Left kidney (tissue), 8 donors: ENCODE measurements around the gene CHSY1. TPM values are rescaled to one million over a fixed set of nuclear protein-coding genes. Genes with fewer than 3 reads are reported as not detected.
"Not testable (repeated sequence)": the region's sequence is repeated elsewhere in the genome, so short reads cannot be mapped to it uniquely, and the experiment has no call there.

ENCODE experiments used
- DNase-seq: peaks from one replicate; pipeline ENCODE4 v3.0.0-alpha.2; 2013
- long read RNA-seq, 8 donors: transcript quantifications; one replicate each; lab custom pipeline, GENCODE V29; 2026
- polyA plus RNA-seq: library from polyadenylated mRNA; unstranded; fragments of 120-200 nt; gene quantifications from one replicate; pipeline ENCODE4 v1.2.1, GENCODE V29; 2013; ENCODE audit not compliant: insufficient read length

The CHSY1 gene
- polyA plus RNA-seq, result 47.1 TPM
- long read RNA-seq, donor 1, full-length matches to known transcripts, result 15 of 37 reads
- long read RNA-seq, donor 1, partial matches to known transcripts, result 22 of 37 reads
- long read RNA-seq, donor 1, other reads (novel, unspliced or antisense), result 0 of 37 reads
- long read RNA-seq, donor 2, full-length matches to known transcripts, result 22 of 34 reads
- long read RNA-seq, donor 2, partial matches to known transcripts, result 12 of 34 reads
- long read RNA-seq, donor 2, other reads (novel, unspliced or antisense), result 0 of 34 reads
- long read RNA-seq, donor 3, full-length matches to known transcripts, result 9 of 22 reads
- long read RNA-seq, donor 3, partial matches to known transcripts, result 13 of 22 reads
- long read RNA-seq, donor 3, other reads (novel, unspliced or antisense), result 0 of 22 reads
- long read RNA-seq, donor 4, result 0 reads
- long read RNA-seq, donor 5, full-length matches to known transcripts, result 22 of 30 reads
- long read RNA-seq, donor 5, partial matches to known transcripts, result 8 of 30 reads
- long read RNA-seq, donor 5, other reads (novel, unspliced or antisense), result 0 of 30 reads
- long read RNA-seq, donor 6, full-length matches to known transcripts, result 23 of 36 reads
- long read RNA-seq, donor 6, partial matches to known transcripts, result 13 of 36 reads
- long read RNA-seq, donor 6, other reads (novel, unspliced or antisense), result 0 of 36 reads
- long read RNA-seq, donor 7, full-length matches to known transcripts, result 23 of 41 reads
- long read RNA-seq, donor 7, partial matches to known transcripts, result 18 of 41 reads
- long read RNA-seq, donor 7, other reads (novel, unspliced or antisense), result 0 of 41 reads
- long read RNA-seq, donor 8, full-length matches to known transcripts, result 6 of 6 reads
- long read RNA-seq, donor 8, partial matches to known transcripts, result 0 of 6 reads
- long read RNA-seq, donor 8, other reads (novel, unspliced or antisense), result 0 of 6 reads

DNA sequence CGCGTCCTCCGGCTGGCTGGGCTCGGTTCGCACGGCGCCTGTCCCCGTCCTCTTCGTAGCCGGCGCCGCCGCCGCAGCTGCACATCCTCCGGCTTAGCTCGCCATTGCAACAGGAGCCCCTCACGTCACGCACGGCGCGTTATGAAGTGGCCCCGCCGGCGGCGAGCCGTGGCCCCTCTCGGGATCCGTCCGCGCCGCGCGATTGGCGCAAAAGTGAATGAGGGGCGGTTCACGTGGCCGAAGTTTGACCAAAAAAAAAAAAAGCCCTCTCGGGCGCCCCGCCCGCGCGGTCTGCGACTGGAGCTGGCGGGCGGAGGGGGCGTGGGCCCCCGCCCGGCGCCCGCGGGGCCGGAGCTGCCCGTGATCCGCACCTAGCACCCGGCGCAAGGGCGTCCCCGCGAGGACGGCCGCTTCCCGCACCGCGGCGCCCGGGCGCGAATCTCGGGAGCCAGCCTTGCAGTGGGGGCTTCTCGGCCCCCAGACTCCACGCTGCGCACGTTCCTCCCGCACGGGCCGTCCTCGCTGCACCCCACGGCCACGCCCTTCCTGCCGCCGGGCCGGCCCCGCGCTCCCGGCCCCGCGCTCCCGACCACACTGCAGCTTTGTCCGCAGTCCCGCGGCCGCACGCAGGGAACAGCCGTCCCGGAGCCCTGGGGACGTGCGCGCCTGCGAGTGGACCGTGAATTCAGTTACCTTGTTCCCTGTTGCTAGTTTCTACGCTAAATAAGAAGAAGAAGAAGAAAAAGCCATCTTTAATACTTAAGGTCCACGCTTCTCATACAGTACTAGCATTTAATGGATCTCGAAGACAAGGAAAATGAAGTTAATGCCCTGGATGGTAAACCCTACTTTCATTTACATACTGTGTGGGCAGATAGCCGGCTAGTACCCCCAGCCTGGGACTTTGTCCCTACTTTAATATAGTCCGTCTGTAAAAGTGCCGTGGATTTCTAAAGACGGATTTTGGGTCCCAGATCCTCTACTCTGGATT, at the start of gene CHSY1:
Gene CHSY1 (minus strand): TSS at position 219 of the 991 bp plus-strand sequence. CDS start 592 bp downstream, outside the sequence.
- peak; percentile 91 for DNase-seq

GRCh38 chr15:101296418-101297405, 44.9 kb upstream of the CHSY1 start:
- DNase-seq, result no peak

DNA sequence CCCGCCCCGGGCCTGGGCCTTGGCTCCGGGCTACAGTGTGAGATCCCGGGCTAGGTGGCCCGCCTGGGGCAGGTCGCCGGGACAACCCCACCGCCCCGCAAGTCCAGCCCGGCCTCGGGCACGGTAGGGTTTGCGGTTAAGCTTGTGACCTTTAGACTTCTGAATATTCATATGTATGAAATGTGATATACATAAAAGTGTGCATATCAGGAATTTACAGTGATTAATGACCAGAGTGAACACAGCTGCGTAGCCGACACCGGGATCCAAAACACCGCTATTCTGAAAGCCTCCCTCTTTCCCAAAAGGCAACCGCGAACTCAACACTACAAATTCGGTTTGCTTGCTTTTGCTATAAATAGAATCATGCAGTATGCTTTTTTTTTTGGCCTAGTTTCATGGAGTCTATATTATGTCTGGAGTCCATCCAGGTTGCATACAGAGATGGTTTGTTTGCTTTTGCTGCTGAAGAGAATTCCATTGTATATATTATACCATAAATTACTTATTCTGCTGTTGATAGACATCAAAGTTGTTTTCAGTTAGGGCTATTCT, 43.8 kb upstream of the CHSY1 start:
- DNase-seq, result no peak

DNA sequence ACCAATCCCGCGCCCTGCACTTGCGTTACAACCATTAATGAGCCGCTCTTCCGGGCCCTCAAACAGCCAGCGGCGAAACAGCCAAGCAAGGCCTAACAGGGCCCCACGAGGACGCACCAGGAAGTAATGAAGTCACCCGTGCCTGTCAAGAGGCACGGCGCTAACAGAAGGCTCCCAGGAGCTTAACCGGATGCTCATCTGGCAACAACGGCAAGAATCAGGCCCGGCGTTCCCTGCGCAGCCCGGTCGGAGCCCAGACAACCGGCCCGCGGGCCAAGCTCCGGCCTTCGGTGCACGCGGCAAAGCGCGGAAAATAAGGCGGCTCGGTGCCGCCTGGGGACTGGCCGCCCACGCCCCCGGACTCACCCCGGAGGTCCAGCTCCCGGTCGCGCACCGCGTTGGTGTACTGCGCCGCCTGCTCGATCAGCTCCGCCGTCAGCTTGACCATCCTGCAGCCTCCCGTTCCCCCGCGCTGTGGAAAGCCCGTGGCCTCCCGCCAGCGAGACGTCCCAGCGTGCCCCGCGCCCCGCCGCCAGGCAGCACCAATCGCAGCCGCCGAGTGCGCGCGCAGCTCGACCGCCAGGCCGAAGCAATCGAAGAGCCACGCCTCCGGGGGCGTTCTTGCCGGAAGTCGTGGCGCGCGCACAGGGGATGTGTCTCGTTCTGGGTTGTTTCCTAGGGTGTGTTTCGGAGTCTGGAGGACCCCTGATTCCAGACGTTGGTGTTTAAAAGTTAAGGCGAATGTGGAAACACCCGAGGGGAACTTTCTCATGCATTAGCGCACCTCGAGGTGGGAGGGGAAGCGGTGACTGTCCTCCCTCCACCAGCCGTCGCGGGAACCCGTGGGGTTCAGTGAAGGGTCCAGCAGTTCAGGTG, 43.1 kb upstream of the CHSY1 start, which contains the start of gene SNRPA1:
Gene SNRPA1 (minus strand): TSS at position 518 of the 876 bp plus-strand sequence. CDS start 70 bp downstream, at position 448.
- peak; percentile 94 for DNase-seq

GRCh38 chr15:101293122-101293521, 41.3 kb upstream of the CHSY1 start:
- no peak for DNase-seq

DNA sequence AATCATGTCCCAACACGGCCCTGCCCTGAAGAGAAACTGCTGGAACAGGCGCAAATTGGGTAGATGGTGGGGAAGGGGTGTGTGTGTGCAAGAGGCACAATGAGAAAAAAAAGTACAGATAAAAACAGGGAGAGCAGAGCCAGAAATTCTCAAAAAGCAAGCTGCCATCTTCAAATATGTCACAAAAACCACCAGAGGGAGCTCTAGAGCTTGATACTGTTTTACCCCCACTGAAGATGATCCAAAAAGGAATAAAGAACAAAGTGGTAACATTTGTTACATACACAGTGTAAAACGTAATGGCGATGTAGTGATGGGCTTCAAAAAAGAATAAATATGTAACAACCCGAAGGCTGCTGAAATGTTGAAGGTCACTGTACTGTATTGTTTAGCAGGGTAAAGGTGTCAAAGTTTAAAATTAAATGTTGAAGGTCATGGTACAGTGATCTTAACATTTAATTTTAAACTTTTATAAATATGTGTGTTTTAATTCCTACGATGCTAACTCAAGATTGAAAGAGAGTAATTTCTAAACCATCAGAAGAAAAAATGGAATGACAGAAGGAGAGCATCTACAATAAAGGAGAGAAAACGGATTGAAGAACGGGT, 37.2 kb upstream of the CHSY1 start:
- no peak for DNase-seq

GRCh38 chr15:101287342-101287741, 35.5 kb upstream of the CHSY1 start:
- DNase-seq, result not testable (repeated sequence)

GRCh38 chr15:101286471-101287114, 34.7 kb upstream of the CHSY1 start:
- DNase-seq, result no peak

GRCh38 chr15:101283931-101284330, 32.1 kb upstream of the CHSY1 start:
- DNase-seq, result no peak

- no peak for DNase-seq
Measured at GRCh38 chr15:101280007-101280406, 28.2 kb upstream of the CHSY1 start.

DNA sequence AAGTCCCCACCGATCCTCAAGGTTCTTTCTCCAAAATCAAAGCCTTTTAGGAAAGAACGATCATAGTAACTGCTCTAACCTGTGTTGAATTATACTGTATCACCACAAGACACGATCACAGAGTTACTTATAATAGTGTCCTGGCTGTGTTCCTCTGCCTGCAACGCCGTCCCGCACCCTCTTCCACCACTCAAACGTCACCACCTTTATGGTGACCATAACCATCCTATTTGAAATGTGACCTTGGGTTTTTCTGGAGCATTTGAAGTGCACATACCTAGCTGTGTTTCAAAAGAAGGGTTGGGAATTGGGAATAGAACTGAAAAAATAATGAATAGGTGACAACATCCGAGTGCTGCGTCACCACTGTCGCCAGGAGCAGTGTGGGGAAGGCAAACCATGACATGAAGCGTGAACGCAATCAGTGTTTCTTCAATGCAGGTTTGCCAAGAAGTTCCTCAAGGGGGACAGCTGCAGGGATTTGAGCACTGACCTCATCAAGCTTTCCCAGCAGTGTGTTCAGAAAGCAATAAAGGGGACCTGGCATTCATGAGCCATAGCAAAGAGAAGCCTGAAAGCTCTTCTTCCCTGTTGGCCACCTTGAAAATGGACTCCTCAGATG, 26.2 kb upstream of the CHSY1 start:
- DNase-seq, result no peak

DNA sequence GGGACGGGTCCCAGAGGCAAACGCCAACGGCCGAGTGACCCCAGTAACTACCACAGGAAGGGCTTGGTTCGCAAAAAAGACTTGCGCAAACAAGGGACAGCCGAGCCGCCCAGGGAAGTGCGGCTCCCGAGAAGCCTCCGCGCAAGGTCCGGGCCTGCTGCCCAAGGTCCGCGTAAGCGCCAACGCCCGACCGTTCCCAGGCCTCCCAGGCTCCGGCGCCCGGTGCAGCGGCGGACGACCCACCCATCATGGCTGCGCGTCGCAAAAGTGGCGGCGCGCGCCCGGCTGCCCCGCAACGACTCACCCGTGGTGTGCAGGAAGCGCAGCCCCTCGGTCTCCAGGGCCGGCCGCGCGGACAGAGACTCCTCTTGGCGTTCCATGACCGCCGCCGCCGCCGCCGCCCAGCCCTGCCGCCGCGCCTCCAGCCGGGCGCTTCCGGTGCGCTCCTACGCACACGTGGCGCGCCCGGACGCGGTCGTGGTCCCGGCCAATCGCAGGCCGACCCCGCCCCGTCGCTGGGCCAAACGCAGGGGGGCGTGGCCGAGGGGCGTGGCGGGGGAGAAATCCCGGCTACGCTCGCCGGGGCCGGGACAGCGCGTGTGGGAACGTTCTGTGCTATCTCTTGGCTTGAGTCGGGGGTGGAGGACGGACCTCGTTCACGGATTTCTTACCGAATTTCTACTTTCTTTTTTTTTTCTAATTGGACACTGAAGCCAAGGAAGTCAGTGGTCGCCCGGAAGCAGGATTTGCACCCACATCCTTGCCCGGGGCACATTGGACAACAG, 25.4 kb upstream of the CHSY1 start, which contains the start of gene SELENOS:
Gene SELENOS (minus strand): TSS at position 448 of the 785 bp plus-strand sequence. CDS start 68 bp downstream, at position 380.
- DNase-seq, result peak; percentile 89

DNA sequence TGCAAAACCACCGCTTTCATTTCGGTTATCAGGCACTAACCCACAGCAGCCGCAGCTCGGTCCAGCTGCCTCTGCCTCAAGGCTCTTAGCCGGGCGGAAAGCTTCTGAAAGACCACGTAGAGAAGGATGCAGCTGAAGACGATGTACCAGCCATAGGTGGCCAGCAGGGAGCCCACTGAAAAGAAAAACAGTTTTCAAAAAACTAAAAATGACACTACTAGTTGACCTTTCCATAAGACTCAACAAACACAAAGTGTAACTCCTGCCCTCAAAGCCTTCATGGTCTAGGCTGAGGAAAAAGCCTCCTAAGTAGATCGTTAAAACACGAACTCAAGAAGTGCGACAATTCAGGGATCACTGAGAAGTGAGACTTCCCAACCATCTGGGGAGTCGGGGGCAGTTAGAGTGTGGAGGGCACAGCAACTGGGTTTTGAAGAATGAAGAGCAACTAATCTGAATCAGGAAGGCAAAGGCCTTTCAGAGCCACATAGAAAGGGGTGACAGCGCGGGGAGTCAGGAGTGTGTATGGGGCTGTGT, 24.7 kb upstream of the CHSY1 start:
- no peak for DNase-seq

- no peak for DNase-seq
Measured at GRCh38 chr15:101275018-101275417, 23.2 kb upstream of the CHSY1 start.

GRCh38 chr15:101273534-101273933, 21.7 kb upstream of the CHSY1 start:
- no peak for DNase-seq

- DNase-seq, result no peak
Measured at GRCh38 chr15:101272584-101272983, 20.7 kb upstream of the CHSY1 start.
